IMR-90 (cell line): Measurements from ENCODE around the gene COL6A6. TPM values are rescaled to one million over a fixed set of nuclear protein-coding genes. Genes with fewer than 3 reads are reported as not detected.

Source experiments
- ATAC-seq: fragments of 200-7000 bp; cut with Tn5 transposase; 2 replicates; pipeline ENCODE4 v1.9.1; 2020; ENCODE audit warnings: low read depth, mild to moderate bottlenecking, moderate library complexity
- BruUV-seq: library from RNA; stranded (reverse); fragments of 400-500 nt; replicated peaks from 2 replicates; lab custom pipeline; 2021; lab: Mats Ljungman, UMichigan
- CTCF ChIA-PET: fragments of 300-600 bp; formaldehyde crosslinking; extraction: SDS; loops from one replicate; lab custom pipeline; 2021; ENCODE audit warnings: antibody characterized with exemption; lab: Yijun Ruan, JAX
- POLR2A ChIA-PET: fragments of 300-600 bp; sonication (Branson Sonifier 250); formaldehyde crosslinking; loops from one replicate; lab custom pipeline; 2022; ENCODE audit warnings: antibody characterized with exemption; ENCODE audit not compliant: unreplicated experiment; lab: Charles Lee
- DNase-seq: peaks from one replicate; pipeline ENCODE4 v3.0.0; 2013
- H2AFZ ChIP-seq: replicated peaks from 2 replicates; pipeline ENCODE3; 2013; ENCODE audit warnings: low read length, mild to moderate bottlenecking; ENCODE audit not compliant: poor library complexity
- H2AK5ac ChIP-seq: 2 replicates; pipeline ENCODE4 v1.6.1; 2013; ENCODE audit warnings: low read depth, low read length, inconsistent platforms
- H2AK9ac ChIP-seq: replicated peaks from 2 replicates; pipeline ENCODE3; 2013; ENCODE audit warnings: mild to moderate bottlenecking, low read depth, low read length, moderate library complexity; ENCODE audit not compliant: poor library complexity
- H2BK120ac ChIP-seq: 2 replicates; pipeline ENCODE4 v1.6.1; 2013; ENCODE audit warnings: low read depth, low read length, inconsistent platforms
- H2BK15ac ChIP-seq: 3 replicates; pipeline ENCODE4 v1.6.1; 2013; ENCODE audit warnings: low read depth, low read length, inconsistent platforms
- H2BK20ac ChIP-seq: 2 replicates; pipeline ENCODE4 v1.6.1; 2013; ENCODE audit warnings: low read depth, mild to moderate bottlenecking, inconsistent platforms, low read length, moderate library complexity
- H2BK5ac ChIP-seq: 2 replicates; pipeline ENCODE4 v1.6.1; 2013; ENCODE audit warnings: mild to moderate bottlenecking, low read depth, low read length, inconsistent platforms; ENCODE audit not compliant: poor library complexity, severe bottlenecking
- H3K14ac ChIP-seq: replicated peaks from 2 replicates; pipeline ENCODE4 v1.6.1; 2013; ENCODE audit warnings: low read depth, low read length, inconsistent platforms
- H3K18ac ChIP-seq: 2 replicates; pipeline ENCODE4 v1.6.1; 2013; ENCODE audit warnings: low read depth, low read length, control low read depth
- H3K23ac ChIP-seq: 2 replicates; pipeline ENCODE4 v1.6.1; 2013; ENCODE audit warnings: low read depth, low read length, inconsistent platforms
- H3K27ac ChIP-seq: 2 replicates; pipeline ENCODE4 v1.5.1; 2013; ENCODE audit warnings: mild to moderate bottlenecking, control low read depth, low read length; ENCODE audit not compliant: insufficient read depth
- H3K27me3 ChIP-seq: 2 replicates; pipeline ENCODE4 v1.6.1; 2013; ENCODE audit warnings: low read length; ENCODE audit not compliant: control insufficient read depth, insufficient read depth
- H3K36me3 ChIP-seq: 2 replicates; pipeline ENCODE4 v1.6.1; 2013; ENCODE audit warnings: low read length, mixed read lengths; ENCODE audit not compliant: control insufficient read depth, insufficient read depth
- H3K4ac ChIP-seq: 2 replicates; pipeline ENCODE4 v1.6.1; 2013; ENCODE audit warnings: low read depth, low read length, inconsistent platforms
- H3K4me1 ChIP-seq: 2 replicates; pipeline ENCODE4 v1.6.1; 2013; ENCODE audit warnings: low read length, mixed read lengths; ENCODE audit not compliant: control insufficient read depth, insufficient read depth
- H3K4me2 ChIP-seq: 2 replicates; pipeline ENCODE4 v1.6.1; 2013; ENCODE audit warnings: low read depth, mild to moderate bottlenecking, control low read depth, low read length, moderate library complexity
- H3K4me3 ChIP-seq: 2 replicates; pipeline ENCODE4 v1.5.1; 2013; ENCODE audit warnings: low read depth, mild to moderate bottlenecking, control low read depth, low read length, moderate library complexity; ENCODE audit not compliant: insufficient read depth
- H3K56ac ChIP-seq: 2 replicates; pipeline ENCODE4 v1.6.1; 2013; ENCODE audit warnings: low read length, inconsistent platforms; ENCODE audit not compliant: insufficient read depth; ENCODE audit errors: extremely low read depth
- H3K79me1 ChIP-seq, 2 experiments: 2 replicates each; pipeline ENCODE4 v1.6.1; 2013; ENCODE audit warnings: low read length in 2 of 2, inconsistent platforms in 1 of 2, low read depth in 1 of 2
- H3K9ac ChIP-seq: 2 replicates; pipeline ENCODE4 v1.6.1; 2013; ENCODE audit warnings: low read depth, low read length, control low read depth
- H3K9me1 ChIP-seq: 2 replicates; pipeline ENCODE4 v1.6.1; 2013; ENCODE audit warnings: low read length, inconsistent platforms; ENCODE audit not compliant: insufficient read depth
- H3K9me3 ChIP-seq: 2 replicates; pipeline ENCODE4 v1.6.1; 2013; ENCODE audit warnings: low read length; ENCODE audit not compliant: control insufficient read depth, insufficient read depth
- H4K20me1 ChIP-seq: 2 replicates; pipeline ENCODE4 v1.6.1; 2013; ENCODE audit warnings: low read length, inconsistent platforms; ENCODE audit not compliant: insufficient read depth
- H4K5ac ChIP-seq: 2 replicates; pipeline ENCODE4 v1.6.1; 2013; ENCODE audit warnings: mild to moderate bottlenecking, low read depth, low read length, control low read depth
- H4K8ac ChIP-seq, 2 experiments: 2 replicates each; pipeline ENCODE4 v1.6.1; 2013; ENCODE audit warnings: low read depth in 2 of 2, low read length in 2 of 2, control low read depth in 1 of 2, inconsistent platforms in 1 of 2
- H4K91ac ChIP-seq: 2 replicates; pipeline ENCODE4 v1.6.1; 2013; ENCODE audit warnings: low read depth, low read length, inconsistent platforms; ENCODE audit not compliant: insufficient read depth
- BHLHE40 ChIP-seq: fragments of 150-350 bp; IDR thresholded peaks from 2 replicates; pipeline ENCODE4 v1.6.1; 2016; ENCODE audit warnings: mild to moderate bottlenecking, low read depth, low read length
- CHD1 ChIP-seq: IDR thresholded peaks from 2 replicates; pipeline ENCODE4 v1.6.1; 2012; ENCODE audit warnings: low read depth, low read length, improper control_type of control experiment
- MXI1 ChIP-seq: IDR thresholded peaks from 2 replicates; pipeline ENCODE4 v1.6.1; 2012; ENCODE audit warnings: low read depth, mild to moderate bottlenecking, low read length, moderate library complexity, borderline replicate concordance
- NFE2L2 ChIP-seq: fragments of 150-350 bp; IDR thresholded peaks from 2 replicates; pipeline ENCODE4 v1.6.1; 2016; ENCODE audit warnings: low read depth, mild to moderate bottlenecking, low read length
- POLR2A ChIP-seq: IDR thresholded peaks from 2 replicates; pipeline ENCODE4 v1.6.1; 2012; ENCODE audit warnings: mild to moderate bottlenecking, low read depth, low read length
- RFX5 ChIP-seq: IDR thresholded peaks from 2 replicates; pipeline ENCODE4 v1.8.0; 2012; ENCODE audit warnings: low read depth, mild to moderate bottlenecking, low read length, moderate library complexity
- SMC3 ChIP-seq: fragments of 150-350 bp; IDR thresholded peaks from 2 replicates; pipeline ENCODE4 v1.6.1; 2016; ENCODE audit warnings: low read depth, mild to moderate bottlenecking, antibody characterized with exemption, low read length, moderate library complexity
- WGBS, 2 experiments: methylation state at CpG; one replicate each; pipeline versions ENCODE4 v1.1.5 to v1.1.7; 2013; ENCODE audit warnings: missing lambda C conversion rate in 2 of 2; ENCODE audit not compliant: insufficient read length in 1 of 2; ENCODE audit errors: extremely low coverage in 2 of 2; 5-methylcytosine and 5-hydroxymethylcytosine counted together
- dilution Hi-C: fragments of 300-500 bp; cut with HindIII; formaldehyde crosslinking; loops from one replicate; pipeline ENCODE4 v1.14.3; 2018; ENCODE audit warnings: low sequenced_read_pairs; ENCODE audit not compliant: unreplicated experiment
- in situ Hi-C: fragments of 300-500 bp; cut with MboI; formaldehyde crosslinking; loops from 3 replicates; pipeline ENCODE4 v1.14.3; 2019; ENCODE audit warnings: low sequenced_read_pairs, inconsistent platforms, mixed read lengths
- intact Hi-C: fragments of 100-400 bp; cut with micrococcal nuclease; formaldehyde crosslinking; loops from 2 replicates; pipeline ENCODE4 v1.10.0; 2022
- polyA plus RNA-seq, 3 experiments: library from polyadenylated mRNA; depleted of rRNA; stranded (reverse); fragments of >200 nt; gene quantifications; 2 replicates each; pipeline ENCODE4 v1.2.3, GENCODE V29; 2012; ENCODE audit warnings: low replicate concordance in 1 of 3
- total RNA-seq: library from RNA; depleted of rRNA; stranded (reverse); fragments of >200 nt; gene quantifications from 2 replicates; pipeline ENCODE4 v1.2.3, GENCODE V29; 2012
- TF ChIP-seq, protein P1 (sequence below): fragments of 150-350 bp; IDR thresholded peaks from 2 replicates; pipeline ENCODE4 v1.6.1; 2016; ENCODE audit warnings: low read depth, mild to moderate bottlenecking, low read length, moderate library complexity, borderline replicate concordance
- TF ChIP-seq, protein P2 (sequence below): fragments of 150-350 bp; IDR thresholded peaks from 2 replicates; pipeline ENCODE4 v1.6.1; 2017; ENCODE audit warnings: mild to moderate bottlenecking, antibody characterized with exemption, low read length, low read depth

Gene COL6A6
- total and polyA plus RNA-seq, 2 of the 4 experiments (the other 2 are of a cell fraction) = not detected

DNA sequence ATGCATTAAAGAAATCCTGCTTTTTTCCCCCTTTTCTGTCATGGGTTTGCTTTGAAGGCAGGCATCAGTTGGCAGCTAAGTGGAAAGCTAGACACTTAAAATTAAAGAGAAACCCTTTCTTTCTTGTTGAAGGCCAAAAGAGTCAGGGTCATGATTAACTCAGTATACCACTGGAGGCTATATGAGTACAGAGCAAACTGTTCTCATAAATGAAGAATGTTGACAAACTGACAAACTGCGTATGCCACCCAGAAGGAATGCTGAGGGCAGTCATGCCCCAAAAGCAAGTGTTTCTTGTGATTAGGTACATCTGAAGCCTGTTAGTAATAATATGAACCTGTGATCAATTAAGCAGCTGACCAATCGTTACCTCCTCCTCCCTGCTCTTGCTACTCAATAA, 43.6 kb upstream of the COL6A6 start:
- no peak overlapping the region for H2AFZ ChIP-seq
- H3K18ac ChIP-seq = no peak overlapping the region
- no peak overlapping the region for H2BK20ac ChIP-seq
- in situ Hi-C loops (no loop called here), intact Hi-C loops (no loop called here), dilution Hi-C loops (no loop called here)
- H3K79me1 ChIP-seq = no peaks in the 10 kb centered on the region
- no peaks in the 10 kb centered on the region for H3K4me1 ChIP-seq
- no peaks in the 10 kb centered on the region for H3K36me3 ChIP-seq
- no peak overlapping the region for H4K91ac ChIP-seq
- no peak for ATAC-seq
- H2BK120ac ChIP-seq = no peak overlapping the region
- no peak overlapping the region for H3K4me3 ChIP-seq
- no peak for DNase-seq
- H3K56ac ChIP-seq = no peak overlapping the region
- ChIA-PET POLR2A (no interaction called here), CTCF (no interaction called here)
- BruUV-seq = no TSS peak
- H4K5ac ChIP-seq = no peak overlapping the region
- no peaks in the 10 kb centered on the region for H3K27me3 ChIP-seq
- no peak overlapping the region for H3K27ac ChIP-seq
- H3K14ac ChIP-seq = no peak overlapping the region
- no peaks in the 10 kb centered on the region for H3K9me3 ChIP-seq
- no CpG with 5 or more reads among the region's 2 CpGs for WGBS, 2 experiments
- no peaks in the 10 kb centered on the region for H4K20me1 ChIP-seq
- H2AK5ac ChIP-seq = no peak overlapping the region
- TF ChIP-seq, protein P1, sequence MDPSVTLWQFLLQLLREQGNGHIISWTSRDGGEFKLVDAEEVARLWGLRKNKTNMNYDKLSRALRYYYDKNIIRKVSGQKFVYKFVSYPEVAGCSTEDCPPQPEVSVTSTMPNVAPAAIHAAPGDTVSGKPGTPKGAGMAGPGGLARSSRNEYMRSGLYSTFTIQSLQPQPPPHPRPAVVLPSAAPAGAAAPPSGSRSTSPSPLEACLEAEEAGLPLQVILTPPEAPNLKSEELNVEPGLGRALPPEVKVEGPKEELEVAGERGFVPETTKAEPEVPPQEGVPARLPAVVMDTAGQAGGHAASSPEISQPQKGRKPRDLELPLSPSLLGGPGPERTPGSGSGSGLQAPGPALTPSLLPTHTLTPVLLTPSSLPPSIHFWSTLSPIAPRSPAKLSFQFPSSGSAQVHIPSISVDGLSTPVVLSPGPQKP = no peak
- no peak for TF ChIP-seq POLR2A
- TF ChIP-seq, protein P2, sequence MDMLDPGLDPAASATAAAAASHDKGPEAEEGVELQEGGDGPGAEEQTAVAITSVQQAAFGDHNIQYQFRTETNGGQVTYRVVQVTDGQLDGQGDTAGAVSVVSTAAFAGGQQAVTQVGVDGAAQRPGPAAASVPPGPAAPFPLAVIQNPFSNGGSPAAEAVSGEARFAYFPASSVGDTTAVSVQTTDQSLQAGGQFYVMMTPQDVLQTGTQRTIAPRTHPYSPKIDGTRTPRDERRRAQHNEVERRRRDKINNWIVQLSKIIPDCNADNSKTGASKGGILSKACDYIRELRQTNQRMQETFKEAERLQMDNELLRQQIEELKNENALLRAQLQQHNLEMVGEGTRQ = no peak
- TF ChIP-seq NFE2L2 = no peak
- no peak for TF ChIP-seq CHD1
- no peak for TF ChIP-seq RFX5
- no peak for TF ChIP-seq BHLHE40
- no peak for TF ChIP-seq SMC3
- no peak for TF ChIP-seq MXI1
- no peaks in the 10 kb centered on the region for H3K9me1 ChIP-seq
- no peak overlapping the region for H2BK5ac ChIP-seq
- H3K4ac ChIP-seq = no peak overlapping the region
- H3K4me2 ChIP-seq = no peak overlapping the region
- H2BK15ac ChIP-seq = no peak overlapping the region
- no peak overlapping the region for H4K8ac ChIP-seq
- H2AK9ac ChIP-seq = no peak overlapping the region
- H3K9ac ChIP-seq = no peak overlapping the region
- no peak overlapping the region for H3K23ac ChIP-seq
